Adipocyte (in vitro differentiated cells): ENCODE results near the gene TIAM1.
A peak's percentile ranks its signal among the peaks of the same experiment; 100 is the strongest.

Experiments used
- DNase-seq: peaks from one replicate; pipeline ENCODE4 v3.0.0-alpha.2; 2015; ENCODE audit warnings: low read depth
- H3K27me3 ChIP-seq: replicated peaks from 2 replicates; pipeline ENCODE4 v1.7.0; 2013; ENCODE audit warnings: mild to moderate bottlenecking, low read length, moderate library complexity; ENCODE audit not compliant: control insufficient read depth, insufficient read depth
- H3K36me3 ChIP-seq: 2 replicates; pipeline ENCODE4 v1.7.0; 2013; ENCODE audit warnings: low read length, mild to moderate bottlenecking, moderate library complexity; ENCODE audit not compliant: control insufficient read depth, insufficient read depth, severe bottlenecking
- H3K4me1 ChIP-seq: 2 replicates; pipeline ENCODE4 v1.7.0; 2013; ENCODE audit warnings: mild to moderate bottlenecking, low read length, moderate library complexity; ENCODE audit not compliant: control insufficient read depth, insufficient read depth
- H3K4me3 ChIP-seq: 2 replicates; pipeline ENCODE4 v1.7.0; 2013; ENCODE audit warnings: mild to moderate bottlenecking, low read length, moderate library complexity
- H3K9ac ChIP-seq: 2 replicates; pipeline ENCODE4 v1.7.0; 2013; ENCODE audit warnings: mild to moderate bottlenecking, low read length, moderate library complexity
- H3K9me3 ChIP-seq: 2 replicates; pipeline ENCODE4 v1.7.0; 2013; ENCODE audit warnings: mild to moderate bottlenecking, low read length, moderate library complexity; ENCODE audit not compliant: control insufficient read depth

Gene TIAM1

DNA sequence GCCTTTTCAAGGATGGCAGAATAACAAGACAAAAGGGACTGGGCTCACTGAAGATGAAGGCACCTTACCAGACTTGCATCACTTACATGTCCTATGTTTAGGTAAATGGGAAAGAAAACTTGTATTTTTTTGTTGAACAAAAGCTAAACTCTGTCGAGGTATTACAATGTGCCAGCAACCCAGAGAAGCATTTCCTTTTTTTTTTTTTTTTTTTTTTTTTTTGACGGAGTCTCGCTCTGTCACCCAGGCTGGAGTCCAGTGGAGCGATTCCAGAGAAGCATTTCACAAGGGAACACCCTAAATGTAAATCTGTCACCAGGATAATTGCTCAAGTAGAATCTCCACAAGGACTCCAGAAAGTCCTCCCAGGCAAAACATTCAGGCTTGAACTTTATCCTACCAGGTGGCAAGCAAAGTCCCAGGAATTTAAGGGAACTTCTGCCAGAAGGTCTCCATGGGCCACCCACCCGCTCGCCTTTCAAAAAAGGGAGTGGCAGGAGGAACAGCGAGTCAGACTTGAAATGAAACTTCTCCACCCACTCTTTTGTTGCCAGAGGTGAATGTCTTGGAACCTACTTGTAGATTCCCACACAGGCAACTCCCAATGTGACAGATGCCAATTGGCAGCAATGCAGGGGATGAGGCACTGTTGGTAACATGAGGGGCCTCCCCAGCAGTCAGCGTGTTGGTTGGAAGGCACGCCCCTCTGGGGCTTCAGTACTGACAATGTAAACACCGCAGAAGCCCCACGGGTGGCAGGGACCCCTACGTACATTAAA lies 125.0 kb downstream of the TIAM1 start:
- H3K4me3 ChIP-seq = peak overlapping the region; percentile 67
- peak; percentile 14 for DNase-seq

DNA sequence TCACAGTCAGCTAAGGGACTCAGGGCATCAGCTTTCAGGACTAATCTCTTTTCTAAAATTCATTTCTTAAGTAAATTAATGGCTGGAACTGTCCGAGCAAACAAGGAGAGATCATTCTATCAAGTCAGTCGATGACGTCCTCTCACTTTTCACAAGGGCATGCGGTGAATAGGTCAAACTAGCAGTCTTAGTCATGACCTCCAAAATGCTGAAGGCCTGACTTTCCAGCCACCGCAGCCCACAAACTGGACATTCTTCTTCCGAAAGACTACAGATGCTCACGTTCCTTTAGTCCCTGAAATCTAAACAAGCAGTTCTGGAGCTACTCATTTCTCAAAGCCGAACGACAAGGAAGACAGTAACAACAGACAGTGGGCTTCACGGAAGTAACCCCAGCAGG lies 127.9 kb downstream of the TIAM1 start:
- DNase-seq = no peak
- no peak overlapping the region for H3K9ac ChIP-seq
- H3K27me3 ChIP-seq = no peaks in the 10 kb centered on the region
- no peak overlapping the region for H3K4me3 ChIP-seq
- H3K9me3 ChIP-seq = no peaks in the 10 kb centered on the region
- H3K4me1 ChIP-seq = peaks cover 30% of the 10 kb centered on the region
- no peaks in the 10 kb centered on the region for H3K36me3 ChIP-seq

More for the DNA sequence above, 125.0 kb downstream of the TIAM1 start:
- Histone ChIP-seq H3K4me1 (peaks cover 39% of the 10 kb centered on the region), H3K9ac (no peak overlapping the region), H3K36me3 (no peaks in the 10 kb centered on the region), H3K27me3 (no peaks in the 10 kb centered on the region), H3K9me3 (no peaks in the 10 kb centered on the region)

DNA sequence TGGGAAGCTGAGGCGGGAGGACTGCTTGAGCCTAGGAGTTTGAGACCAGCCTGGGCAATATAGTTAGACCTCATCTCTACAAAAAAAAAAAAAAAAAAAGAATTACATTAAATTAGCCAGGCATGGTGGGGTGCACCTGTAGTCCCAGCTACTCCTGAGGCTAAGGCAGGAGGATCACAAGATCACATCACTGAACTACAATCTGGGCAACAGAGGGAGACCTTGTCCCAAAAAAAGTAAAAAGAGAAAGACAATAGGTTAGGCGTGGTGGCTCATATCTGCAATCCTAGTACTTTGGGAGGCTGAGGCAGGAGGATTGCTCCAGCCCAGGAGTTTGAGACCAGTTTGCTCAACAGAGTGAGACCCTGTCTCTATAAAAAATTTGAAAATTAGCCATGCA lies 130.3 kb downstream of the TIAM1 start:
- Histone ChIP-seq H3K27me3 (no peaks in the 10 kb centered on the region), H3K9ac (no peak overlapping the region), H3K4me3 (no peak overlapping the region), H3K4me1 (peaks cover 8% of the 10 kb centered on the region), H3K36me3 (no peaks in the 10 kb centered on the region), H3K9me3 (no peaks in the 10 kb centered on the region)
- DNase-seq = no peak

DNA sequence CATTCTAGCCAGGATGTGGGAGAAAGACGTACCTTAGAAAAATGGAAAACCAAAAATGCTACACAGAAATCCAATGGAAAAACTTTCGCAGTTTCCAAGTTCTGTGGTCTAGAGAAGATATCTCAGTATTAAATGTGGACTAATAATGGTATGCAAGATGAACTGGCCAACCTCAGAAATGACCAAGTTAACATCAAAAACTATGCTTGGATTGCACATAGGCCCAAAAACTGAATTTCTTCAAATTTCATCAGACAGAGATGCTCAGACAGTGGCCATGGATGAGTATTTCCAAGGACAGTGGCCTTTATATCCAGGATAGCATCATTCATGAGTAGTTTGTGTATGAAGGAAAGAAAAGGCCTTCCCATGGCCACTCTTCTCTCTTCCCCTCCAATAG lies 132.2 kb downstream of the TIAM1 start:
- Histone ChIP-seq H3K9me3 (no peaks in the 10 kb centered on the region), H3K27me3 (no peaks in the 10 kb centered on the region), H3K36me3 (no peaks in the 10 kb centered on the region), H3K4me1 (peaks cover 4% of the 10 kb centered on the region), H3K9ac (no peak overlapping the region), H3K4me3 (no peak overlapping the region)
- no peak for DNase-seq

DNA sequence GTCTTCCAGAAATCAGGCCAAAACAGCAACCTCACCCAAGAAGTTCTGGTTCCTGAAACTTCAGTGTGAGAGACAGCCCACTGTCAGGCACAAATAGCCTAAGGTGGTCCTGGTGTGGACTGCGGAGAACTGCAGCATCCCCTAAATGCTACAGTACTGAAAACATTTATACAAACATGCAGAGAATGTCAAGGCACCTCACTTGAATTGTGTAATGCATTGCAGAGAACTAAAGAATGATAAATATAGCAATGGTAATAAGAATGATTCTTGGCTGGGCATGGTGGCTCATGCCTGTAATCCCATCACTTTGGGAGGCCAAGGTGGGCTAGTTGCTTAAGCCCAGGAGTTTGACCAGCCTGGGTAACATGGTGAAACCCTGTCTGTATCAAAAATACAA lies 138.6 kb downstream of the TIAM1 start:
- Histone ChIP-seq H3K36me3 (no peaks in the 10 kb centered on the region), H3K4me1 (peaks cover 33% of the 10 kb centered on the region), H3K27me3 (no peaks in the 10 kb centered on the region), H3K4me3 (no peak overlapping the region), H3K9me3 (no peaks in the 10 kb centered on the region), H3K9ac (no peak overlapping the region)
- DNase-seq = peak; percentile 29

DNA sequence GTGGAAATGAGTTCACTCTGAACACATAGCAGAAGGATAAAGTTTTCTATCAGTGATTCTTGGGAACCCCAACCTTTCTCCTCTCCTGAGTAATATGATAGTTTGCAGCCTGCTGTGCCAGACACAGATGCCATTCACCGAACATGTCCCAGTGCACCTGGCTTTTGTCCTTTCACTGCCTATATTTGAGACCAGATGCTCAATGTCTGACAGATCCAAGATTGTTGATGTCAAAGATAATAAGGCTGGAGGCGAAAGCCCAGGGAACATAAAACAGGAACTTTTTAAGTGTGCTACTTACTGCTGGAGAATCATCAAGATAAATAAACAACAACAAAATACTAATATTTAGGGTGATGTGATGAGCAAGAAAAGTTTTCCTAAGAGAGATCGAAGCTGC lies 139.3 kb downstream of the TIAM1 start:
- peaks cover 36% of the 10 kb centered on the region for H3K4me1 ChIP-seq
- H3K9ac ChIP-seq = no peak overlapping the region
- no peaks in the 10 kb centered on the region for H3K27me3 ChIP-seq
- no peak overlapping the region for H3K4me3 ChIP-seq
- DNase-seq = no peak
- no peaks in the 10 kb centered on the region for H3K9me3 ChIP-seq
- H3K36me3 ChIP-seq = no peaks in the 10 kb centered on the region

DNA sequence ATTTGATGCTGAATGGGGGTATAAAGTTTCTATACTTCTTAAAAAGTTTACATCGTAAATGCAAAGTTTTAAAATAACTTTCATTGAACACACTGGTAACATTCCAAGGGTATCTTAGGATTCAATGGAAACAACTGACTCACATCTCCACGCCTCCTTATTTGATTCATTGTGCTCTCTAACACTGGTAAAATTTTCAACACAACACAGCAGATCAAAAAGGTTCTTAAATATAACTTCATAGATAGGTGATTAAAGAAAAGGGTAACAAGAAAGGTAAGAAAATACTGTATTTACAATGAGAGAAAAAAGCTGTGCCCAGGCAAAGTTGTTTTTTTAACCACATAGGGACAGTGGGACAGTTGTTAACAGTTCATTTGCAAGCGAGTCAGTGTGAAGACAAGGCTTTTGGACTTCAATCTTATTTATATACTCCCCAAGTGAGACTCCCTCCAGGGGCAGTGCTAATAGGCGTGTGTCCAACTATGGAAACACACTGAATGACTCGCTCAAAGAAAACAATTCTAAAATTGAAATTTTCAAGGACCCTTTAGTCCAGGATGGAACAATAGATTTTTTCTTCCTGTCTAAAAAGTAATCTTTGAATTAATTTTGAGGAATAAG lies 140.5 kb downstream of the TIAM1 start:
- peaks cover 36% of the 10 kb centered on the region for H3K4me1 ChIP-seq
- no peak overlapping the region for H3K4me3 ChIP-seq
- no peak overlapping the region for H3K9ac ChIP-seq
- H3K36me3 ChIP-seq = no peaks in the 10 kb centered on the region
- no peaks in the 10 kb centered on the region for H3K9me3 ChIP-seq
- H3K27me3 ChIP-seq = no peaks in the 10 kb centered on the region
- peak; percentile 54 for DNase-seq

DNA sequence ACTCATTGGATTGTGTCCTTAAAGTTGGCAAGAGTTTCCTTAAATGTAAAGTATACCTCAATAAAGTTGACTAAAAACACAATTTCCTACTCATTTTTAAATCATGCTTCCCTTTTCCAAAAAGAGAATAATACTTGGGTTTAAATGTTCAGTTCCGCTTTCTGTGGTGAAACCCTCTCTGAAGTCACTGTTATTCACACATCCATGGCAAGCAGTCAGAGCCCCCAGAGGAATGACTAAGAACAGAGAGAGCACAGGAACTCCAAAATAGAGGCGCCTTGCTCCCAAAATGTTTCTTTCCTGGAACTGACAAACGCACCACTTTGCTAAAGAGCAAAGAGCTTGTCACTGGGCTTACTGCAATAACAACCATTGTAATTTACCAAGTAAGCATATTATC lies 142.5 kb downstream of the TIAM1 start:
- peak; percentile 62 for DNase-seq
- Histone ChIP-seq H3K27me3 (no peaks in the 10 kb centered on the region), H3K9me3 (no peaks in the 10 kb centered on the region), H3K9ac (peak overlapping the region; percentile 61), H3K36me3 (no peaks in the 10 kb centered on the region), H3K4me3 (peak overlapping the region; percentile 43), H3K4me1 (peaks cover 41% of the 10 kb centered on the region)

DNA sequence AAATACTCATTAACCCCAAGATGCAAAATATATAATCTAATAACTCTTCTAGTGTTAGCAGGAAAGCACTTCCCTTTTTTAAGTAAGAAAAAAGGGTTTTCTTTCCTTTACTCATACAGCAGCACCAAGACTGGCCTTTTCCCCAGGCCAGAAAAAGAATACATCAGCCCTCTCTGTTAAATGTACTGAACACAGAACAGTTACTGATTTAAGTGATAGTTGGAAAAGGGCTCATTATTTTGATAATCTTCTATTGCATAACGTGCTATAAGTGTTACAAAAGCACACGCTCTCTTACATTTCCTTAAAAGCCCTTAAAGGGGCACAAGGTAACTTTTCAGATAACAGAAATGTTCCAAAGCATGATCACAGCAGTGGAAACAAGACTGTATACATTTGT lies 142.9 kb downstream of the TIAM1 start:
- Histone ChIP-seq H3K27me3 (no peaks in the 10 kb centered on the region), H3K4me1 (peaks cover 41% of the 10 kb centered on the region), H3K36me3 (no peaks in the 10 kb centered on the region), H3K9ac (peak overlapping the region; percentile 61), H3K9me3 (no peaks in the 10 kb centered on the region), H3K4me3 (peak overlapping the region; percentile 43)
- DNase-seq = peak; percentile 33

DNA sequence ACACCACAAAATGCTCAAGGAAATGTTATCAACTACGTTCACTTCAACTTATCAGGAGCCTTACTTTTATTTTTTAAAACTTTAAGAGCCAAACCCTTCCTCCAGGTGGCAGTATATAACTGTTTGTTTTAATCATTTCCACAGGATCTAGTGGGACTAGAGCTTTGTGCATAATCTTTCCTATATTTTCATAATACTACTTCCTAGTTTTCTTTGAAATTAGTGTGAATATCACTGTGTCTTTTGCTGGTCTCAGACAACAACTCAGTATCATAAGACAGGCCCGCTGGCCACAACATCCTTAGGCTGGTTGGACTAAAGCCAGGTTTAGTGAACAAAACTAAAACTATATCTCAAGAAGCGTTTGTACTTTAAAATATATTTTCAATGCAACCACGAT lies 145.5 kb downstream of the TIAM1 start:
- H3K27me3 ChIP-seq = no peaks in the 10 kb centered on the region
- peak overlapping the region; percentile 9 for H3K9ac ChIP-seq
- peaks cover 36% of the 10 kb centered on the region for H3K4me1 ChIP-seq
- no peak overlapping the region for H3K4me3 ChIP-seq
- no peaks in the 10 kb centered on the region for H3K36me3 ChIP-seq
- peak; percentile 89 for DNase-seq
- H3K9me3 ChIP-seq = no peaks in the 10 kb centered on the region

DNA sequence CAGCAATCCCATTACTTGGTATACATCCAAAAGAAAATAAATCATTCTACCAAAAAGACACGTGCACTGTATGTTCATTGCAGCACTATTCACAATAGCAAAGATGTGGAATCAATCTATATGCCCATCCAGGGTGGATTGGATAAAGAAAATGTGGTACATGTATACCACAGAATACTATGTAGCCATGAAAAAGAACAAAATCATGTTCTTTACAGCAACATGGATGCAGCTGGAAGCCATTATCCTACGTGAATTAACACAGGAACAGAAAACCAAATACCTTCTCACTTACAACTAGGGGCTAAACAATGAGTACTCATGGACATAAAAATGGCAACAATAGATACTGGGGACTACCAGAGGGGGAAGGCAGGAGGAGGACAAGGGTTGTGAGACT lies 147.3 kb downstream of the TIAM1 start:
- H3K27me3 ChIP-seq = no peaks in the 10 kb centered on the region
- no peaks in the 10 kb centered on the region for H3K36me3 ChIP-seq
- no peak overlapping the region for H3K4me3 ChIP-seq
- DNase-seq = no peak
- H3K9me3 ChIP-seq = no peaks in the 10 kb centered on the region
- peaks cover 20% of the 10 kb centered on the region for H3K4me1 ChIP-seq
- H3K9ac ChIP-seq = no peak overlapping the region
